Left ventricle myocardium inferior (tissue), 1 donor: ENCODE results near the gene ZNF599. TPM values are rescaled to one million over a fixed set of nuclear protein-coding genes. Genes with fewer than 3 reads are reported as not detected.

Source experiments
- DNase-seq: peaks from one replicate; pipeline ENCODE4 v3.0.0-alpha.2; 2020
- H3K27ac ChIP-seq: fragments of 200-600 bp; replicated peaks from 2 replicates; pipeline ENCODE4 v1.8.0; 2021
- H3K27me3 ChIP-seq: fragments of 200-600 bp; 2 replicates; pipeline ENCODE4 v1.8.0; 2021; ENCODE audit warnings: low read depth
- H3K36me3 ChIP-seq: fragments of 200-600 bp; 2 replicates; pipeline ENCODE4 v1.8.0; 2021
- H3K4me1 ChIP-seq: fragments of 200-600 bp; 2 replicates; pipeline ENCODE4 v1.8.0; 2021
- H3K4me3 ChIP-seq: fragments of 200-600 bp; 2 replicates; pipeline ENCODE4 v1.8.0; 2021; ENCODE audit warnings: mild to moderate bottlenecking, moderate library complexity
- H3K9me3 ChIP-seq: fragments of 200-600 bp; replicated peaks from 2 replicates; pipeline ENCODE4 v1.8.0; 2021
- CTCF ChIP-seq: fragments of 200-600 bp; IDR thresholded peaks from 2 replicates; pipeline ENCODE4 v1.8.0; 2021; ENCODE audit warnings: antibody characterized with exemption, mild to moderate bottlenecking, borderline replicate concordance
- intact Hi-C: fragments of 100-400 bp; cut with micrococcal nuclease; formaldehyde crosslinking; loops from one replicate; pipeline ENCODE4 v1.11.0; 2022
- total RNA-seq: library from RNA; stranded (reverse); fragmentation: NEBNext Ultra II Directional; extraction: Animal tissue kit (Norgen Biotek cat#: 25700); gene quantifications from one replicate; pipeline ENCODE4 v1.2.1, GENCODE V29; 2021
- donor health status: DM: no; HTN: yes; CAD: no; lungs with severe emphysema.

Gene ZNF599
- total RNA-seq, 1 donor from 2014 or later: 4.4 TPM

DNA sequence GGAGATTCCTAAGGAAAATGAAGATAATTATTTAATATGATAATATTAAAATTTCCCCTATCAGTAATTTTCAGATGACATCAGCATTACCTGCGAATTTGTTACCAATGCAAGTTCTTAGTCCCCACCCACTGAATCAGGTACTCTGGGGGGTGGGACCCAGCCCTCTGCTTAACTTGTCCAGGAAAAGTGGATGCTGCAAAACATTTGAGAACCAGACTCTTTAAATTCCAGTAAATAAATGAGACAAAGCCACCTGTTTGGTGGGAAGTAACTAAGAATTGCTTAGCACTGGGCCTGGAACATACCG is 495 bp upstream of the ZNF599 start:
- Histone ChIP-seq H3K4me1 (peaks cover 21% of the 10 kb centered on the region), H3K27ac (peak overlapping the region; percentile 82), H3K4me3 (peak overlapping the region; percentile 84), H3K27me3 (peaks cover under 1% of the 10 kb centered on the region), H3K36me3 (peaks cover 12% of the 10 kb centered on the region), H3K9me3 (peaks cover 6% of the 10 kb centered on the region)
- no peak for DNase-seq
- intact Hi-C loops: no loop called here
- TF ChIP-seq CTCF: no peak

- peaks cover 68% of the 10 kb centered on the region for H3K36me3 ChIP-seq
- no peak for TF ChIP-seq CTCF
- no peak overlapping the region for H3K4me3 ChIP-seq
- H3K9me3 ChIP-seq: peaks cover 28% of the 10 kb centered on the region
- H3K27ac ChIP-seq: no peak overlapping the region
- no peaks in the 10 kb centered on the region for H3K27me3 ChIP-seq
- DNase-seq: no peak
- intact Hi-C loops: no loop called here
- peaks cover 18% of the 10 kb centered on the region for H3K4me1 ChIP-seq
Observed at GRCh38 chr19:34767951-34768350, 5.1 kb downstream of the ZNF599 start.

DNA sequence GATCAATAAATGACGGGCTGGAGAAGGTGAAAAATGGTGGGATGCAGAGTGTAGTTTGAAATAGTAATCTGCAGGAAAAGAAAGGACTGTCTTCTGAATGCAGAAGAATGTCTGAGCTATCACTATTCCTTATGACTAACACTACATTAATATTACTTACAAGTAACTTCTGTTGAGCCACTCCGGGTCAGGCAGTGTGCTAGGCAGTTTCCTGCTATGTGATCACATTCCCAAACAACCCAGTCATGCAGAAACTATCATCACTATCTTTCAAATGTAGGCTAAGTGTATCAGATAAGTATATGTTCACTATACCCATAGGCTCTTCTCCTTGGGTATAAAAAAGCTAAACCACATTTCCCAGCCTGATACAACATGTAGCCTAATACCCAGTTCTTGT is 6.6 kb downstream of the ZNF599 start:
- Histone ChIP-seq H3K4me3 (no peak overlapping the region), H3K4me1 (peaks cover 2% of the 10 kb centered on the region), H3K27me3 (no peaks in the 10 kb centered on the region), H3K27ac (no peak overlapping the region), H3K36me3 (peaks cover 83% of the 10 kb centered on the region), H3K9me3 (peaks cover 44% of the 10 kb centered on the region)
- no peak for DNase-seq
- no peak for TF ChIP-seq CTCF
- intact Hi-C loops: no loop called here

GRCh38 chr19:34759218-34759917 is 13.6 kb downstream of the ZNF599 start:
- peaks cover 100% of the 10 kb centered on the region for H3K9me3 ChIP-seq
- no peak overlapping the region for H3K4me3 ChIP-seq
- H3K27me3 ChIP-seq: no peaks in the 10 kb centered on the region
- no peak for TF ChIP-seq CTCF
- H3K4me1 ChIP-seq: no peaks in the 10 kb centered on the region
- H3K36me3 ChIP-seq: peaks cover 100% of the 10 kb centered on the region
- no peak for DNase-seq
- no peak overlapping the region for H3K27ac ChIP-seq
- intact Hi-C loops: no loop called here

DNA sequence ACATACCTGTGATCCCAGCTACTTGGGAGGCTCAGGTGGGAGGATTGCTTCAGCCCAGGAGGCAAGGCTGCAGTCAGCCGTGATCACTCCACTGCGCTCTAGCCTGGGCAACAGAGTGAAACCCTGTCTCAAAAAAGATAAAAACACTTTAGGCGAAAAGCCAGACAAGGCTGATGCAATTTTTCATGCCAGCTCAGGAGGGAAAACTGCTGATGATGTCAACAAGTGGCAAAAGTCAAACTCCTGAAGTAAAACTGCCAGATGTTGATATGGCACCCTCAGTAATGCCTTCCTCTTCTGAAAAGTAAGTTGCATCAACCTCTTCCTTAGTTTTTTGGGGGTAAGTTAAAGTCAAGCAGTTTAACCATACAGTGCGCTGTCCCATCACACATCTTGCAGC is 15.6 kb downstream of the ZNF599 start:
- TF ChIP-seq CTCF: no peak
- no peak for DNase-seq
- no peak overlapping the region for H3K27ac ChIP-seq
- intact Hi-C loops: no loop called here
- H3K4me1 ChIP-seq: no peaks in the 10 kb centered on the region
- H3K4me3 ChIP-seq: no peak overlapping the region
- H3K36me3 ChIP-seq: peaks cover 100% of the 10 kb centered on the region
- H3K9me3 ChIP-seq: peaks cover 100% of the 10 kb centered on the region
- H3K27me3 ChIP-seq: no peaks in the 10 kb centered on the region
